ENCODE data around the gene ERC2.

DNA sequence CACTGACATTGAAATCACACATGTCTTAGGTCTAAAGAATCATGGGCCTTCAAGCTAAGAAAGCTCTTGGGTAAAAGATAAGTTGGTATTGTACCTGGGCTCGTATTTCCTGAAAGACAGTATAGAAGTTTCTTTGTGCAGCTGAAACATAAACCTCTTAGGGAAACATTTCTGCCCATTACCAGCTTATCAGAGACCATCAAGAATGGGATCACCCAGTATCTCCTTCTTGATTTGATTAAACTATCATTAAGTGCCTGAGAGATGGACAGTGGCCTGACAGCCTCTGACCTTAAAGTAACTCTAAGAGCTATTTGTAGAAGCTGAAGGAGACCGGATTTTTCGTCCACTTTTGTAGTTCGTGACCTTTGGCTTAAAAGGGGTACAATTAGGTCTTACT lies 265.3 kb downstream of the ERC2 start:
- TF ChIP-seq, protein P1, sequence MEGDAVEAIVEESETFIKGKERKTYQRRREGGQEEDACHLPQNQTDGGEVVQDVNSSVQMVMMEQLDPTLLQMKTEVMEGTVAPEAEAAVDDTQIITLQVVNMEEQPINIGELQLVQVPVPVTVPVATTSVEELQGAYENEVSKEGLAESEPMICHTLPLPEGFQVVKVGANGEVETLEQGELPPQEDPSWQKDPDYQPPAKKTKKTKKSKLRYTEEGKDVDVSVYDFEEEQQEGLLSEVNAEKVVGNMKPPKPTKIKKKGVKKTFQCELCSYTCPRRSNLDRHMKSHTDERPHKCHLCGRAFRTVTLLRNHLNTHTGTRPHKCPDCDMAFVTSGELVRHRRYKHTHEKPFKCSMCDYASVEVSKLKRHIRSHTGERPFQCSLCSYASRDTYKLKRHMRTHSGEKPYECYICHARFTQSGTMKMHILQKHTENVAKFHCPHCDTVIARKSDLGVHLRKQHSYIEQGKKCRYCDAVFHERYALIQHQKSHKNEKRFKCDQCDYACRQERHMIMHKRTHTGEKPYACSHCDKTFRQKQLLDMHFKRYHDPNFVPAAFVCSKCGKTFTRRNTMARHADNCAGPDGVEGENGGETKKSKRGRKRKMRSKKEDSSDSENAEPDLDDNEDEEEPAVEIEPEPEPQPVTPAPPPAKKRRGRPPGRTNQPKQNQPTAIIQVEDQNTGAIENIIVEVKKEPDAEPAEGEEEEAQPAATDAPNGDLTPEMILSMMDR (conservative IDR thresholded peaks at IDR 0.05; ENCODE audit: low read length), result no peak
- TF ChIP-seq EZH2phosphoT487 (IDR thresholded peaks at IDR 0.05; ENCODE audit: borderline replicate concordance, low read depth, low read length), result no peak

Measured in OCI-LY7 (cell line).